Common myeloid progenitor, CD34-positive (primary cell): ENCODE data around the gene FOSL2.
"Not testable (repeated sequence)": the region's sequence is repeated elsewhere in the genome, so short reads cannot be mapped to it uniquely, and the experiment has no call there.

Experiments
- CTCF ChIA-PET: fragments of 350-600 bp; sonication (Branson Sonifier 250); formaldehyde crosslinking; loops from one replicate; lab custom pipeline; 2021; ENCODE audit warnings: antibody characterized with exemption; lab: Charles Lee
- POLR2A ChIA-PET: fragments of 350-600 bp; sonication (Branson Sonifier 250); formaldehyde crosslinking; loops from one replicate; lab custom pipeline; 2021; ENCODE audit warnings: antibody characterized with exemption; lab: Charles Lee
- DNase-seq, 3 donors: peaks; one replicate each; pipeline versions ENCODE4 v3.0.0 to v3.0.0-alpha.2; 2013
- H3K27ac ChIP-seq, 2 experiments: 1 replicate in 1 of 2; 2 replicates in 1 of 2; pipeline ENCODE4 v1.7.0; 2013; ENCODE audit warnings: inconsistent platforms in 2 of 2, low read length in 2 of 2, mild to moderate bottlenecking in 2 of 2, low read depth in 1 of 2, moderate library complexity in 1 of 2; ENCODE audit not compliant: severe bottlenecking in 2 of 2, insufficient read depth in 1 of 2, poor library complexity in 1 of 2
- H3K27me3 ChIP-seq, 5 experiments: replicated peaks in 2 of 5; 1 replicate in 3 of 5; 2 replicates in 2 of 5; pipeline versions ENCODE4 v1.6.1 to v1.7.0; 2013; ENCODE audit warnings: low read length in 4 of 5, mild to moderate bottlenecking in 2 of 5, moderate library complexity in 2 of 5, inconsistent platforms in 1 of 5; ENCODE audit not compliant: insufficient read depth in 5 of 5, control insufficient read depth in 4 of 5
- H3K36me3 ChIP-seq, 4 experiments: 1 replicate in 2 of 4; 2 replicates in 2 of 4; pipeline versions ENCODE4 v1.6.1 to v1.7.0; 2013; ENCODE audit warnings: low read length in 3 of 4, control low read depth in 1 of 4, mild to moderate bottlenecking in 1 of 4; ENCODE audit not compliant: control insufficient read depth in 4 of 4, insufficient read depth in 4 of 4
- H3K4me1 ChIP-seq, 4 experiments: 1 replicate in 3 of 4; 2 replicates in 1 of 4; pipeline versions ENCODE4 v1.6.1 to v1.7.1; 2013; ENCODE audit warnings: low read length in 3 of 4, mild to moderate bottlenecking in 3 of 4, control low read depth in 1 of 4, inconsistent platforms in 1 of 4, moderate library complexity in 1 of 4; ENCODE audit not compliant: control insufficient read depth in 4 of 4, insufficient read depth in 4 of 4; ENCODE audit errors: control extremely low read depth in 1 of 4
- H3K4me3 ChIP-seq, 7 experiments: 1 replicate in 4 of 7; 2 replicates in 3 of 7; pipeline versions ENCODE4 v1.5.1 to v1.7.0; 2013; ENCODE audit warnings: mild to moderate bottlenecking in 7 of 7, low read length in 6 of 7, moderate library complexity in 6 of 7, inconsistent platforms in 2 of 7, low read depth in 2 of 7, control low read depth in 1 of 7; ENCODE audit not compliant: insufficient read depth in 4 of 7, control insufficient read depth in 1 of 7; ENCODE audit errors: extremely low read depth in 1 of 7
- H3K9me3 ChIP-seq, 5 experiments: 1 replicate in 4 of 5; 2 replicates in 1 of 5; pipeline versions ENCODE4 v1.6.1 to v1.7.1; 2013; ENCODE audit warnings: low read length in 4 of 5, mild to moderate bottlenecking in 2 of 5, inconsistent platforms in 1 of 5, low read depth in 1 of 5, moderate library complexity in 1 of 5; ENCODE audit not compliant: control insufficient read depth in 4 of 5, insufficient read depth in 2 of 5; ENCODE audit errors: control extremely low read depth in 1 of 5
- WGBS: methylation state at CpG from one replicate; pipeline ENCODE4 v1.1.5; 2013; ENCODE audit not compliant: insufficient coverage; 5-methylcytosine and 5-hydroxymethylcytosine counted together

The FOSL2 gene

DNA sequence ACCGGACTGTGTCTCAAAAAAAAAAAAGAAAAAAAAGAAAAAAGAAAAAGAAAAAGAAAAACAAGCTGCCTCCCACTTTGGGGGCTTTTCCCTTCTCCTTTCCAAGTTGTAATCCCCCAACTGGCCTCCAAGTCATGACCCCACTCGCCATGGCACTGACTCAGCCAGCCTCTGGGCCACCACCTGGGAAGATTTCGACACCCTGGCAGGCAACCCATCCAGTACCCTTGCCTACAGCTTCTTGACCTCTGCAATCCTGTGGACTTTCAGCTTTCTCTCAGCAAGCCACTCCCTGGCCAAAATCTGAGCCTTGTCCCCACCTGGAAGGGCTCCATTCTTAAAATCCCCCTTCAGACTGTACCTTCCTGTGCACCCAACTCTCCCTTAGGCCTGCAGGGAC is 22.3 kb upstream of the FOSL2 start:
- 94% methylated on average over 2 of the region's 3 CpGs for WGBS
- ChIA-PET POLR2A (interaction anchor here (2.5 kb wide), 1 partner anchor 8 kb away, joined by 10 read pairs; no protein-coding TSS in a partner anchor), CTCF (interaction anchor here (17.7 kb wide), 1 partner anchor 11 kb away, joined by 253 read pairs; no protein-coding TSS in a partner anchor)
- Histone ChIP-seq H3K9me3 (no peaks in the 10 kb centered on the region), H3K4me1 (peaks cover 0 to 65% (median 55%) of the 10 kb centered on the region in 4 experiments), H3K4me3 (no peak overlapping the region), H3K27ac (no peak overlapping the region), H3K36me3 (no peaks in the 10 kb centered on the region), H3K27me3 (no peaks in the 10 kb centered on the region)
- DNase-seq: no peak

- CTCF ChIA-PET, H3K27me3 ChIP-seq, H3K36me3 ChIP-seq, H3K9me3 ChIP-seq, DNase-seq, H3K27ac ChIP-seq, H3K4me3 ChIP-seq, POLR2A ChIA-PET: not testable (repeated sequence)
- peaks cover 0 to 56% (median 41%) of the 10 kb centered on the region in 4 experiments for H3K4me1 ChIP-seq
- WGBS: no CpG with 5 or more reads among the region's 4 CpGs
These were observed 20.9 kb upstream of the FOSL2 start for GRCh38 chr2:28371728-28372127.

GRCh38 chr2:28373854-28374253 is 18.8 kb upstream of the FOSL2 start:
- 100% methylated on average over 2 of the region's 4 CpGs for WGBS

GRCh38 chr2:28374331-28374730 is 18.3 kb upstream of the FOSL2 start:
- no peaks in the 10 kb centered on the region for H3K27me3 ChIP-seq
- ChIA-PET POLR2A (interaction anchor here (1.2 kb wide), 1 partner anchor 18 kb away, joined by 3 read pairs; the partner anchor contains the start of gene FOSL2), CTCF (interaction anchor here (0.6 kb wide), 2 partner anchors 17 to 301 kb away, joined by 3 read pairs; no protein-coding TSS in a partner anchor)
- H3K27ac ChIP-seq: no peak overlapping the region
- H3K4me1 ChIP-seq: peaks cover 7 to 56% (median 37%) of the 10 kb centered on the region in 4 experiments
- no peak for DNase-seq
- WGBS: 100% methylated on average over 2 of the region's 5 CpGs
- H3K36me3 ChIP-seq: no peaks in the 10 kb centered on the region
- H3K9me3 ChIP-seq: no peaks in the 10 kb centered on the region
- no peak overlapping the region for H3K4me3 ChIP-seq

More at GRCh38 chr2:28373854-28374253, 18.8 kb upstream of the FOSL2 start:
- Histone ChIP-seq H3K36me3 (no peaks in the 10 kb centered on the region), H3K4me1 (peaks cover 3 to 56% (median 36%) of the 10 kb centered on the region in 4 experiments), H3K9me3 (no peaks in the 10 kb centered on the region), H3K4me3 (no peak overlapping the region), H3K27ac (no peak overlapping the region), H3K27me3 (no peaks in the 10 kb centered on the region)
- ChIA-PET POLR2A (interaction anchor here (0.5 to 1.2 kb wide), 2 partner anchors 19 to 289 kb away, joined by 3 to 6 read pairs; partner anchors contain the start of gene FOSL2), CTCF (interaction anchor here (0.6 kb wide), 2 partner anchors 18 to 300 kb away, joined by 3 read pairs; no protein-coding TSS in a partner anchor)
- no peak for DNase-seq

DNA sequence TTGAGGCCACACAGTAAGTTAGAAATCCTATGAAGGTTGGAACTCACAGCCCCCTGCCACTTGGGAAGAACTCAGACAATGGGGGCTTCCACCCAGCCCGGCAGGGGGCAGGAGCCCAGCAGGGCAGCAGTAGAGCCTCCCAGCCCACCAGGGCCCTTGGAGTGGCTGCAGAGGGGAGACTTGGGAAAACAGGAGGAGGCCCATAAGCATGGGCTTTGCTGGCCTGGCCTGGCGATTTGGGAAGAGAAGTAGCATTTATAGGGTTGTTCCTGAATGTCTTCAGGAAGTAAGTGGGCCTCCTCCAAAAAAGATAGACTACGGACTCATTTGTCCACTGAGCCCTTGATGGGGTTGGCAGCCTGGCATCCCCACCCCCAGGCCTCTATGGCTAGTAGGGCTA is 17.4 kb upstream of the FOSL2 start:
- H3K9me3 ChIP-seq: no peaks in the 10 kb centered on the region
- peaks cover 16 to 58% (median 40%) of the 10 kb centered on the region in 4 experiments for H3K4me1 ChIP-seq
- no peaks in the 10 kb centered on the region for H3K36me3 ChIP-seq
- no peaks in the 10 kb centered on the region for H3K27me3 ChIP-seq
- H3K27ac ChIP-seq: no peak overlapping the region
- ChIA-PET CTCF (interaction anchor here (13.0 kb wide), 1 partner anchor 13 kb away, joined by 253 read pairs; no protein-coding TSS in a partner anchor), POLR2A (no interaction called here)
- WGBS: 97% methylated on average over 3 of the region's 3 CpGs
- H3K4me3 ChIP-seq: no peak overlapping the region
- no peak for DNase-seq

DNA sequence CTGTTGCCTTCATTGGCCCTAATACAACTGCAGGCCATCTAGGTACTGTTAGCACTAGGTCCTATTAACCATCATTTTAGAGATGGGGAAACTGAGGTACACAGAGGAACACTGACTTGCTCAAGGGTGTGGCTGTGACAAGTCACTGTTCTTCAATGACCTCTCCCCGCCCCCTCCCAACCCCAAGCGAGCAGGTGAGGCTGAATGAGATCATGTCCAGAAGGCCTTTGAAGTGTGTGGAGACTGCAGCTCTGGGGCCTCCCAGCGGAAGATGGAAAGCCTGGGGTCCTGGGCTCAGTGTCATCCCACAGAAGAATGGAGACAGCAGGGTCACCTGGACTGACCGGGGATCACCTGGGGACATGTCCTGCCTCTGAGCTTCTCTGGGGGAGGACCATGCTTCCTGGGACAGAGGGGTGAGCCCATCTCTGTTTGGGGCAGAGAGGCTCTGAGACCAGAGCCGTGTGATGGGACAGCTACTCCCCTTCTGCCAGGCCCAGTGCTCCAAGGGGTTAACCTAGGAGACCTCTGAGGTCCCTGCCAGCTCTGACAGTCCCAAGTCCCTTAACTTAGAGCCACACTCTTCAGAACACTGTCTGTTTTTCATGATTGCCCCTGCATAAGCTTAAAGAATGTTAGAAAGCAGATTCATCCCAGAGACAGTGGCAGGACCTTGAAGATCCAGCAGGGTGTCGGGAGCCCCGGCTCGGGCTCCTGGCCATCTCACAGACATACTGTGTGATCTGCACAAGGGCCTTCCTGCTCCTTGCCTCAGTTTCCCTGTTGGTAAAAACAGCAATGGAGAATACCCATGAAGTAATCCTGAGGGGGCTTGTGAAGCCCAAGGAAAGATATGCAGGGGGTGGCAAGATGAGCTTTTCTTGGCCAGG is 16.7 kb upstream of the FOSL2 start:
- H3K27me3 ChIP-seq: no peaks in the 10 kb centered on the region

More for the DNA sequence above, 16.7 kb upstream of the FOSL2 start:
- WGBS: 92% methylated on average over 8 of the region's 8 CpGs
- CTCF ChIA-PET: interaction anchor here (13.0 kb wide), 1 partner anchor 14 kb away, joined by 253 read pairs; no protein-coding TSS in a partner anchor
- Histone ChIP-seq H3K36me3 (no peaks in the 10 kb centered on the region), H3K4me1 (peaks cover 20 to 61% (median 45%) of the 10 kb centered on the region in 4 experiments), H3K27ac (no peak overlapping the region), H3K4me3 (no peak overlapping the region), H3K9me3 (no peaks in the 10 kb centered on the region)
- POLR2A ChIA-PET: no interaction called here
- DNase-seq: no peak
